Mesenteric fat pad (tissue), 1 donor: ENCODE data around the gene EPC2. TPM values are rescaled to one million over a fixed set of nuclear protein-coding genes. Genes with fewer than 3 reads are reported as not detected.

Experiments used
- DNase-seq: peaks from one replicate; pipeline ENCODE4 v3.0.0-alpha.2; 2020; ENCODE audit warnings: low spot score
- total RNA-seq: library from RNA; stranded (reverse); fragmentation: NEBNext Ultra II Directional; extraction: Animal tissue kit (Norgen Biotek cat#: 25700); gene quantifications from one replicate; pipeline ENCODE4 v1.2.1, GENCODE V29; 2021
- donor health status: DM: yes; HTN: yes; CAD: no.

EPC2 gene
- total RNA-seq, 1 donor from 2014 or later = 29.0 TPM

GRCh38 chr2:148802448-148803220 lies 158.1 kb downstream of the EPC2 start:
- no peak for DNase-seq

- no peak for DNase-seq
Measured at GRCh38 chr2:148810081-148810480, 165.5 kb downstream of the EPC2 start.

GRCh38 chr2:148812306-148812705 lies 167.8 kb downstream of the EPC2 start:
- no peak for DNase-seq

- DNase-seq = no peak
Measured at GRCh38 chr2:148813603-148814065, 169.1 kb downstream of the EPC2 start.

- no peak for DNase-seq
Measured at GRCh38 chr2:148814143-148814859, 169.8 kb downstream of the EPC2 start.

- DNase-seq = no peak
Measured at GRCh38 chr2:148814860-148815419, 170.4 kb downstream of the EPC2 start.

- no peak for DNase-seq
Measured at GRCh38 chr2:148816176-148816575, 171.6 kb downstream of the EPC2 start.

- DNase-seq = no peak
Measured at GRCh38 chr2:148817210-148817708, 172.7 kb downstream of the EPC2 start.

GRCh38 chr2:148819019-148819585 lies 174.6 kb downstream of the EPC2 start:
- DNase-seq = no peak

- no peak for DNase-seq
Measured at GRCh38 chr2:148824190-148824589, 179.6 kb downstream of the EPC2 start.

- DNase-seq = no peak
Measured at GRCh38 chr2:148826791-148827190, 182.2 kb downstream of the EPC2 start.

- DNase-seq = no peak
Measured at GRCh38 chr2:148828941-148829340, 184.4 kb downstream of the EPC2 start.

GRCh38 chr2:148829618-148830017 lies 185.1 kb downstream of the EPC2 start:
- DNase-seq = no peak

GRCh38 chr2:148832637-148833036 lies 188.1 kb downstream of the EPC2 start:
- no peak for DNase-seq

Other genes starting within 250 kb of the EPC2 start
- 0.84 TPM for gene KIF5C, start 230.5 kb downstream of the EPC2 start, total RNA-seq